ENCODE results near the gene DPYSL4.

DNA sequence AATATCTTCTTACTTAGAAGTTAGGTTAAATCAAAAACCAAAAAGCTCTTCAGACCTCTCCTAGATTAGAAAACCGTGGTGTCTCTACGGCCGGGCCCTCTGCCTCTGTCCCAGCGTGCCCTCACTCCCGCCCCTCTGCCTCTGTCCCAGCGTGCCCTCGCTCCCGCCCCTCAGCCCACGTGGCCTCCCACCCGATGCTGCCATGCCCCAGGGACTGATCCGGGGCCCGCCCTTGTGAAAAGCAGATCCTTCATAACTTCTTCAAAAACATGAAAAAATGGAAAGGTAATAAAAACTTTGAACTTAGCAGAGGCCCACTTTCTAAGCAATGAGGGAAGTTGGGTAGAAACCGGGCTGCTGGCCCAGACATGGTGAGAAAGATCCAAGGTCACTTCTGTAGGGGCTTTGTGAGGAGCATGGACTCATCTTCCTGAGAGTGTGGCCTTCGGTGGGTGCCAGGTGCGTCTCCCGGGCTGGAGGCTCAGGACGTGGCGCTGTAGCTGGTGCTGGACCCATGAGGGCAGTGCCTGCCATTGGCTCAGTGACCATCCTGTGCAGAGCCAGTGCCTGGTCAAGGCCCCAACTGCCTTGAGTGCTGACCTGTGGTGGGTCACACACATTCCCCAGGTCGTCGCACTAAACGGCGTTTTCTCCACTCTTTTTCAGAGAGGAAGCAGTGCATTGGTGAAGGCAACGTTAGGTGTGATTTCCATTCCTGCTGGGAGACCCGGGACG lies 4.9 kb upstream of the DPYSL4 start:
- TF ChIP-seq SUZ12 (IDR thresholded peaks at IDR 0.05; ENCODE audit: extremely low read depth, insufficient read depth, insufficient read length) (no peak), YY1 (IDR thresholded peaks at IDR 0.05; ENCODE audit: insufficient read depth, insufficient read length) (no peak)
